Loucy (cell line): Measurements from ENCODE around the gene ADIPOR1.

Experiments
- EZH2phosphoT487 ChIP-seq: fragments of 200-600 bp; IDR thresholded peaks from 2 replicates; pipeline ENCODE4 v1.6.1; 2018; ENCODE audit warnings: antibody characterized with exemption, mild to moderate bottlenecking, moderate library complexity, borderline replicate concordance
- TF ChIP-seq, protein P1 (sequence below): fragments of 200-600 bp; sonication (generic); conservative IDR thresholded peaks from 2 replicates; pipeline ENCODE4 v1.5.1; 2014; ENCODE audit warnings: mild to moderate bottlenecking, antibody characterized with exemption, low read length

DNA sequence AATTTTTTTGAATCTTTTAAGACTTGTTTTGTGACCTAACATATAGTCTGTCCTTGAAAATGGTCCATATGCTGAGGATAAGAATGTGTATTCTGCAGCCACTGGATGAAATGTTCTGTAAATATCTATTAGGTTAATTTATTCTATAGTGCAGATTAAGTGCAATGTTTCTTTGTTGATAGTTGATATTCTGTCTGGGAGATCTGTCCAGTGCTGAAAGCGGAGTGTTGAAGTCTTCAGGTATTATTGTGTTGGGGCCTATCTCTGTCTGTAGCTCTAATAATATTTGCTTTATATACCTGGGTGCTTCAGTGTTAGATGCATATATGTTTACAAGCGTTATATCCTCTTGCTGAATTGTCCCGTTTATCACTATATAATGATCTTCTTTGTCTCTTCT, 23.4 kb downstream of the ADIPOR1 start:
- TF ChIP-seq, protein P1, sequence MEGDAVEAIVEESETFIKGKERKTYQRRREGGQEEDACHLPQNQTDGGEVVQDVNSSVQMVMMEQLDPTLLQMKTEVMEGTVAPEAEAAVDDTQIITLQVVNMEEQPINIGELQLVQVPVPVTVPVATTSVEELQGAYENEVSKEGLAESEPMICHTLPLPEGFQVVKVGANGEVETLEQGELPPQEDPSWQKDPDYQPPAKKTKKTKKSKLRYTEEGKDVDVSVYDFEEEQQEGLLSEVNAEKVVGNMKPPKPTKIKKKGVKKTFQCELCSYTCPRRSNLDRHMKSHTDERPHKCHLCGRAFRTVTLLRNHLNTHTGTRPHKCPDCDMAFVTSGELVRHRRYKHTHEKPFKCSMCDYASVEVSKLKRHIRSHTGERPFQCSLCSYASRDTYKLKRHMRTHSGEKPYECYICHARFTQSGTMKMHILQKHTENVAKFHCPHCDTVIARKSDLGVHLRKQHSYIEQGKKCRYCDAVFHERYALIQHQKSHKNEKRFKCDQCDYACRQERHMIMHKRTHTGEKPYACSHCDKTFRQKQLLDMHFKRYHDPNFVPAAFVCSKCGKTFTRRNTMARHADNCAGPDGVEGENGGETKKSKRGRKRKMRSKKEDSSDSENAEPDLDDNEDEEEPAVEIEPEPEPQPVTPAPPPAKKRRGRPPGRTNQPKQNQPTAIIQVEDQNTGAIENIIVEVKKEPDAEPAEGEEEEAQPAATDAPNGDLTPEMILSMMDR, result no peak
- TF ChIP-seq EZH2phosphoT487, result no peak
